Chondrocyte (in vitro differentiated cells): ENCODE measurements around the gene XYLT2. TPM values are rescaled to one million over a fixed set of nuclear protein-coding genes. Genes with fewer than 3 reads are reported as not detected.

Source experiments
- DNase-seq: peaks from one replicate; pipeline ENCODE4 v3.0.0; 2021; ENCODE audit warnings: mixed read lengths, low spot score
- H3K27ac Mint-ChIP-seq: one replicate; pipeline ENCODE4 v1.8.0; 2021; ENCODE audit warnings: mild to moderate bottlenecking, moderate library complexity, mixed read lengths; ENCODE audit not compliant: unreplicated experiment
- H3K27me3 Mint-ChIP-seq: 2 replicates; pipeline ENCODE4 v1.8.0; 2021; ENCODE audit warnings: low read depth, mixed read lengths
- H3K36me3 Mint-ChIP-seq: 2 replicates; pipeline ENCODE4 v1.8.0; 2021; ENCODE audit warnings: low read depth, mixed read lengths
- H3K4me1 Mint-ChIP-seq: 2 replicates; pipeline ENCODE4 v1.8.0; 2021; ENCODE audit warnings: low read depth, mild to moderate bottlenecking, mixed read lengths
- H3K4me3 Mint-ChIP-seq: one replicate; pipeline ENCODE4 v1.8.0; 2021; ENCODE audit warnings: mild to moderate bottlenecking, moderate library complexity, mixed read lengths; ENCODE audit not compliant: unreplicated experiment
- H3K9me3 Mint-ChIP-seq: 2 replicates; pipeline ENCODE4 v1.8.0; 2021; ENCODE audit warnings: low read depth, mixed read lengths
- CTCF ChIP-seq: fragments of 200-600 bp; sonication (generic); IDR thresholded peaks from 2 replicates; pipeline ENCODE4 v1.5.0; 2021; ENCODE audit warnings: antibody characterized with exemption, mild to moderate bottlenecking, moderate library complexity
- total RNA-seq: library from RNA; stranded (reverse); gene quantifications from 3 replicates; pipeline ENCODE4 v1.2.1, GENCODE V29; 2021

XYLT2 gene
- total RNA-seq, 1 donor from 2014 or later = 34.1 TPM

GRCh38 chr17:50308666-50309065 is 37.3 kb upstream of the XYLT2 start:
- Mint-ChIP-seq H3K27me3 (peaks cover 9% of the 10 kb centered on the region), H3K36me3 (no peaks in the 10 kb centered on the region), H3K4me1 (peaks cover 20% of the 10 kb centered on the region), H3K9me3 (no peaks in the 10 kb centered on the region), H3K4me3 (no peak overlapping the region), H3K27ac (no peak overlapping the region)
- no peak for TF ChIP-seq CTCF
- DNase-seq = no peak

GRCh38 chr17:50310455-50311111 is 35.3 kb upstream of the XYLT2 start:
- Mint-ChIP-seq H3K27me3 (peaks cover 14% of the 10 kb centered on the region), H3K4me3 (no peak overlapping the region), H3K36me3 (no peaks in the 10 kb centered on the region), H3K4me1 (peaks cover 6% of the 10 kb centered on the region), H3K9me3 (no peaks in the 10 kb centered on the region), H3K27ac (no peak overlapping the region)
- DNase-seq = no peak
- TF ChIP-seq CTCF = no peak

GRCh38 chr17:50311112-50311460 is 34.8 kb upstream of the XYLT2 start:
- Mint-ChIP-seq H3K9me3 (no peaks in the 10 kb centered on the region), H3K4me1 (peaks cover 6% of the 10 kb centered on the region), H3K36me3 (no peaks in the 10 kb centered on the region), H3K27me3 (peaks cover 14% of the 10 kb centered on the region), H3K4me3 (no peak overlapping the region), H3K27ac (no peak overlapping the region)
- TF ChIP-seq CTCF = no peak
- no peak for DNase-seq

- H3K36me3 Mint-ChIP-seq = no peaks in the 10 kb centered on the region
Observed at GRCh38 chr17:50311483-50311882, 34.4 kb upstream of the XYLT2 start.

GRCh38 chr17:50312308-50312707 is 33.6 kb upstream of the XYLT2 start:
- Mint-ChIP-seq H3K9me3 (no peaks in the 10 kb centered on the region), H3K27ac (no peak overlapping the region), H3K4me3 (no peak overlapping the region), H3K27me3 (peaks cover 14% of the 10 kb centered on the region), H3K4me1 (peaks cover 6% of the 10 kb centered on the region), H3K36me3 (no peaks in the 10 kb centered on the region)
- TF ChIP-seq CTCF = no peak
- DNase-seq = no peak

More at GRCh38 chr17:50311483-50311882, 34.4 kb upstream of the XYLT2 start:
- TF ChIP-seq CTCF = no peak
- Mint-ChIP-seq H3K4me1 (peaks cover 6% of the 10 kb centered on the region), H3K4me3 (no peak overlapping the region), H3K9me3 (no peaks in the 10 kb centered on the region), H3K27me3 (peaks cover 14% of the 10 kb centered on the region), H3K27ac (no peak overlapping the region)
- DNase-seq = peak; percentile 24
